K562 (cell line): ENCODE results near the gene ATP5PB. TPM values are rescaled to one million over a fixed set of nuclear protein-coding genes. Genes with fewer than 3 reads are reported as not detected.
A peak's percentile ranks its signal among the peaks of the same experiment; 100 is the strongest.

Source experiments
- LCOR ChIP-seq: sonication (generic); formaldehyde crosslinking; IDR thresholded peaks from 2 replicates; pipeline ENCODE4 v1.8.0; 2022; ENCODE audit warnings: mild to moderate bottlenecking, missing genetic modification reagents
- MAZ ChIP-seq, 2 experiments: fragments of 450-650 bp in 1 of 2; sonication (generic) in 1 of 2; formaldehyde crosslinking; IDR thresholded peaks in 1 of 2; conservative IDR thresholded peaks in 1 of 2; 2 replicates each; pipeline versions ENCODE4 v1.4.0 to v1.5.0; 2020; ENCODE audit warnings: mild to moderate bottlenecking in 1 of 2, missing genetic modification reagents in 1 of 2
- MCM3 ChIP-seq: fragments of 450-650 bp; IDR thresholded peaks from 2 replicates; pipeline ENCODE4 v1.6.1; 2016
- PHF20 ChIP-seq: fragments of 450-650 bp; IDR thresholded peaks from 2 replicates; pipeline ENCODE4 v1.6.1; 2018; ENCODE audit not compliant: partially characterized antibody
- PTTG1 ChIP-seq: fragments of 450-650 bp; IDR thresholded peaks from 2 replicates; pipeline ENCODE4 v1.6.1; 2016; ENCODE audit warnings: low read depth, mild to moderate bottlenecking, missing genetic modification characterization, missing compliant biosample characterization
- SMC3 ChIP-seq: conservative IDR thresholded peaks from 2 replicates; pipeline ENCODE4 v1.6.1; 2011; ENCODE audit warnings: low read depth, low read length, improper control_type of control experiment; ENCODE audit not compliant: insufficient read depth
- SREBF1 ChIP-seq: fragments of 150-350 bp; IDR thresholded peaks from 2 replicates; pipeline ENCODE4 v1.6.1; 2014; ENCODE audit warnings: antibody characterized with exemption, low read depth, low read length, borderline replicate concordance
- TAF1 ChIP-seq: IDR thresholded peaks from 2 replicates; pipeline ENCODE4 v1.6.1; 2011; ENCODE audit warnings: mild to moderate bottlenecking, low read length, moderate library complexity; ENCODE audit not compliant: insufficient read depth, control insufficient read depth, severe bottlenecking; ENCODE audit errors: extremely low read depth
- TBL1XR1 ChIP-seq, 2 experiments: IDR thresholded peaks; 2 replicates each; pipeline ENCODE4 v1.6.1; 2012; ENCODE audit warnings: improper control_type of control experiment in 2 of 2, low read length in 2 of 2, mild to moderate bottlenecking in 1 of 2
- ZBTB1 ChIP-seq: sonication (generic); formaldehyde crosslinking; IDR thresholded peaks from 2 replicates; pipeline ENCODE4 v1.8.1; 2023; ENCODE audit warnings: missing genetic modification reagents, low read depth, mild to moderate bottlenecking, borderline replicate concordance
- ZFX ChIP-seq: sonication (generic); formaldehyde crosslinking; IDR thresholded peaks from 2 replicates; pipeline ENCODE4 v1.8.0; 2022; ENCODE audit warnings: mild to moderate bottlenecking, missing genetic modification reagents, moderate library complexity
- ZNF217 ChIP-seq: sonication (generic); formaldehyde crosslinking; IDR thresholded peaks from 2 replicates; pipeline ENCODE4 v1.8.0; 2022; ENCODE audit warnings: mild to moderate bottlenecking, missing genetic modification reagents
- ZNF384 ChIP-seq: IDR thresholded peaks from 2 replicates; pipeline ENCODE4 v1.6.1; 2012; ENCODE audit warnings: low read depth, low read length, improper control_type of control experiment
- polyA plus RNA-seq, 8 experiments: library from polyadenylated mRNA; depleted of rRNA in 4 of 8; stranded (reverse) in 5 of 8; unstranded in 3 of 8; fragments of >200 nt; fragmentation: Nextera tagmentation in 2 of 8; fragmentation: Illumina TruSeq in 1 of 8; extraction: Ambion mirVana in 2 of 8; extraction: Trizol in 1 of 8; gene quantifications; 2 replicates each; pipeline versions ENCODE4 v1.2.1 to v1.2.3, GENCODE V29; 2011 to 2014; ENCODE audit warnings: inconsistent platforms in 1 of 8, missing spikeins in 1 of 8
- total RNA-seq, 7 experiments: library from RNA; depleted of rRNA in 6 of 7; stranded (reverse); fragments of >200 nt in 6 of 7; fragmentation: Illumina TruSeq in 2 of 7; extraction: Trizol in 2 of 7; gene quantifications; 2 replicates each; pipeline versions ENCODE4 v1.2.1 to v1.2.3, GENCODE V29; 2011 to 2021; ENCODE audit warnings: low replicate concordance in 1 of 7
- TF ChIP-seq, protein P1 (sequence below): IDR thresholded peaks from 2 replicates; pipeline ENCODE4 v1.6.1; 2012; ENCODE audit warnings: low read depth, low read length, improper control_type of control experiment, borderline replicate concordance
- TF ChIP-seq, protein P2 (sequence below), 2 experiments: fragments of 450-650 bp; formaldehyde crosslinking in 1 of 2; IDR thresholded peaks; 2 replicates each; pipeline versions ENCODE4 v1.4.0 to v1.6.1; 2014 to 2020; ENCODE audit warnings: mild to moderate bottlenecking in 2 of 2, borderline replicate concordance in 1 of 2, low read depth in 1 of 2
- TF ChIP-seq, protein P3 (sequence below): fragments of 250-450 bp; sonication (Bioruptor Pico); IDR thresholded peaks from 2 replicates; pipeline ENCODE4 v1.4.0; 2020; ENCODE audit warnings: mild to moderate bottlenecking

ATP5PB gene
- total and polyA plus RNA-seq, 9 of the 15 experiments (the other 6 are each of a cell fraction or from before 2014, with no cell fraction given): 651 to 2,735 (median 1,061) TPM

DNA sequence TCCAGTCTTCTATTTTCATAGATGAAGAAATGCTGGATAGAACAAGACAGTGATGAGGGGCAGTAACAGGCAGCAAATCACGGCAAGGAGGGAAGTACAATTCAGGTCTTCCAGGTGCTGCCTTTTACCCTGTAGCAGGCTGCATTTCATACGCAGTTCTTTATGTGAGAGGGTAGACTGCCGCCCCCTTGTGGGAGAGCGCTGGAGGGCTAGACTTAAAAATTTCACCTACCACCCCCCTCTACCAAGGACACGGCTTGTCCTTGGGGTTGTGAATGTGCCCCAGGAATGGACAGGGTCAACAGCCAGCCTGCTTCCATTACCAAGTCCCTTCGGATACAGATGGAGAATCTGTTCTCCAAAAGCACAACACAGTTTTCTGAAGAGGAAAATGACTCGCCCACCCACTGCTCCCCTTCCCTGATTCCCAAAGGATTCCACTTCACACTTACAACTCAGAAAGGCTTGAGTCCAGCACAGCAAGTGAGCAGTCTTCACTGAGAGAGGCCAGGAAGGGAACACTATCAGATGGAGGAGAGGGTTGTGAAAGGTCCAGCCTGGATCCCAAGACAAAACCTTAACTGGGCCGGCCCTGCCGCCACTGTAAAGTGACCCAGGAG, 7.6 kb upstream of the ATP5PB start (continued):
- TF ChIP-seq ZBTB1 (CRISPR knock-in tag) (0 out of 2 replicates have a peak, but pooled peaks have one; percentile 37), PHF20 (no peak), TBL1XR1 (IDR thresholded peaks at IDR 0.05; ENCODE audit: low read length in 2 of 2) (no peak), ZNF217 (CRISPR knock-in tag) (no peak), SREBF1 (no peak), MCM3 (no peak), PTTG1 (no peak), ZFX (CRISPR knock-in tag) (no peak), MAZ (CRISPR knock-in tag; conservative IDR thresholded peaks at IDR 0.05 in 1 of 2, IDR thresholded peaks at IDR 0.05 in 1 of 2) (no peak), ZNF384 (no peak), LCOR (CRISPR knock-in tag) (no peak), TAF1 (no peak), SMC3 (0 out of 2 replicates have a peak, but pooled peaks have one; percentile 39)
- TF ChIP-seq, protein P1, sequence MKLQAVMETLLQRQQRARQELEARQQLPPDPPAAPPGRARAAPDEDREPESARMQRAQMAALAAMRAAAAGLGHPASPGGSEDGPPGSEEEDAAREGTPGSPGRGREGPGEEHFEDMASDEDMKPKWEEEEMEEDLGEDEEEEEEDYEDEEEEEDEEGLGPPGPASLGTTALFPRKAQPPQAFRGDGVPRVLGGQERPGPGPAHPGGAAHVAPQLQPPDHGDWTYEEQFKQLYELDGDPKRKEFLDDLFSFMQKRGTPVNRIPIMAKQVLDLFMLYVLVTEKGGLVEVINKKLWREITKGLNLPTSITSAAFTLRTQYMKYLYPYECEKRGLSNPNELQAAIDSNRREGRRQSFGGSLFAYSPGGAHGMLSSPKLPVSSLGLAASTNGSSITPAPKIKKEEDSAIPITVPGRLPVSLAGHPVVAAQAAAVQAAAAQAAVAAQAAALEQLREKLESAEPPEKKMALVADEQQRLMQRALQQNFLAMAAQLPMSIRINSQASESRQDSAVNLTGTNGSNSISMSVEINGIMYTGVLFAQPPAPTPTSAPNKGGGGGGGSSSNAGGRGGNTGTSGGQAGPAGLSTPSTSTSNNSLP: no peak
- TF ChIP-seq, protein P2, sequence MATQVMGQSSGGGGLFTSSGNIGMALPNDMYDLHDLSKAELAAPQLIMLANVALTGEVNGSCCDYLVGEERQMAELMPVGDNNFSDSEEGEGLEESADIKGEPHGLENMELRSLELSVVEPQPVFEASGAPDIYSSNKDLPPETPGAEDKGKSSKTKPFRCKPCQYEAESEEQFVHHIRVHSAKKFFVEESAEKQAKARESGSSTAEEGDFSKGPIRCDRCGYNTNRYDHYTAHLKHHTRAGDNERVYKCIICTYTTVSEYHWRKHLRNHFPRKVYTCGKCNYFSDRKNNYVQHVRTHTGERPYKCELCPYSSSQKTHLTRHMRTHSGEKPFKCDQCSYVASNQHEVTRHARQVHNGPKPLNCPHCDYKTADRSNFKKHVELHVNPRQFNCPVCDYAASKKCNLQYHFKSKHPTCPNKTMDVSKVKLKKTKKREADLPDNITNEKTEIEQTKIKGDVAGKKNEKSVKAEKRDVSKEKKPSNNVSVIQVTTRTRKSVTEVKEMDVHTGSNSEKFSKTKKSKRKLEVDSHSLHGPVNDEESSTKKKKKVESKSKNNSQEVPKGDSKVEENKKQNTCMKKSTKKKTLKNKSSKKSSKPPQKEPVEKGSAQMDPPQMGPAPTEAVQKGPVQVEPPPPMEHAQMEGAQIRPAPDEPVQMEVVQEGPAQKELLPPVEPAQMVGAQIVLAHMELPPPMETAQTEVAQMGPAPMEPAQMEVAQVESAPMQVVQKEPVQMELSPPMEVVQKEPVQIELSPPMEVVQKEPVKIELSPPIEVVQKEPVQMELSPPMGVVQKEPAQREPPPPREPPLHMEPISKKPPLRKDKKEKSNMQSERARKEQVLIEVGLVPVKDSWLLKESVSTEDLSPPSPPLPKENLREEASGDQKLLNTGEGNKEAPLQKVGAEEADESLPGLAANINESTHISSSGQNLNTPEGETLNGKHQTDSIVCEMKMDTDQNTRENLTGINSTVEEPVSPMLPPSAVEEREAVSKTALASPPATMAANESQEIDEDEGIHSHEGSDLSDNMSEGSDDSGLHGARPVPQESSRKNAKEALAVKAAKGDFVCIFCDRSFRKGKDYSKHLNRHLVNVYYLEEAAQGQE (IDR thresholded peaks at IDR 0.05; ENCODE audit: borderline replicate concordance): 0 out of 2 replicates have a peak, but pooled peaks have one; percentile 8
- TF ChIP-seq, protein P2 (CRISPR knock-in tag; IDR thresholded peaks at IDR 0.05; ENCODE audit: low read depth): no peak
- TF ChIP-seq, protein P3, sequence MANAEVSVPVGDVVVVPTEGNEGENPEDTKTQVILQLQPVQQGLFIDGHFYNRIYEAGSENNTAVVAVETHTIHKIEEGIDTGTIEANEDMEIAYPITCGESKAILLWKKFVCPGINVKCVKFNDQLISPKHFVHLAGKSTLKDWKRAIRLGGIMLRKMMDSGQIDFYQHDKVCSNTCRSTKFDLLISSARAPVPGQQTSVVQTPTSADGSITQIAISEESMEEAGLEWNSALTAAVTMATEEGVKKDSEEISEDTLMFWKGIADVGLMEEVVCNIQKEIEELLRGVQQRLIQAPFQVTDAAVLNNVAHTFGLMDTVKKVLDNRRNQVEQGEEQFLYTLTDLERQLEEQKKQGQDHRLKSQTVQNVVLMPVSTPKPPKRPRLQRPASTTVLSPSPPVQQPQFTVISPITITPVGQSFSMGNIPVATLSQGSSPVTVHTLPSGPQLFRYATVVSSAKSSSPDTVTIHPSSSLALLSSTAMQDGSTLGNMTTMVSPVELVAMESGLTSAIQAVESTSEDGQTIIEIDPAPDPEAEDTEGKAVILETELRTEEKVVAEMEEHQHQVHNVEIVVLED (CRISPR knock-in tag): no peak
